IMR-90 (cell line): ENCODE data around the gene CERS1. TPM values are rescaled to one million over a fixed set of nuclear protein-coding genes. Genes with fewer than 3 reads are reported as not detected.

Experiments used
- ATAC-seq: fragments of 200-7000 bp; cut with Tn5 transposase; 2 replicates; pipeline ENCODE4 v1.9.1; 2020; ENCODE audit warnings: low read depth, mild to moderate bottlenecking, moderate library complexity
- BruUV-seq: library from RNA; stranded (reverse); fragments of 400-500 nt; replicated peaks from 2 replicates; lab custom pipeline; 2021; lab: Mats Ljungman, UMichigan
- CTCF ChIA-PET: fragments of 300-600 bp; formaldehyde crosslinking; extraction: SDS; loops from one replicate; lab custom pipeline; 2021; ENCODE audit warnings: antibody characterized with exemption; lab: Yijun Ruan, JAX
- POLR2A ChIA-PET: fragments of 300-600 bp; sonication (Branson Sonifier 250); formaldehyde crosslinking; loops from one replicate; lab custom pipeline; 2022; ENCODE audit warnings: antibody characterized with exemption; ENCODE audit not compliant: unreplicated experiment; lab: Charles Lee
- DNase-seq: peaks from one replicate; pipeline ENCODE4 v3.0.0; 2013
- H2AFZ ChIP-seq: replicated peaks from 2 replicates; pipeline ENCODE3; 2013; ENCODE audit warnings: low read length, mild to moderate bottlenecking; ENCODE audit not compliant: poor library complexity
- H2AK5ac ChIP-seq: 2 replicates; pipeline ENCODE4 v1.6.1; 2013; ENCODE audit warnings: low read depth, low read length, inconsistent platforms
- H2AK9ac ChIP-seq: replicated peaks from 2 replicates; pipeline ENCODE3; 2013; ENCODE audit warnings: mild to moderate bottlenecking, low read depth, low read length, moderate library complexity; ENCODE audit not compliant: poor library complexity
- H2BK120ac ChIP-seq: 2 replicates; pipeline ENCODE4 v1.6.1; 2013; ENCODE audit warnings: low read depth, low read length, inconsistent platforms
- H2BK15ac ChIP-seq: 3 replicates; pipeline ENCODE4 v1.6.1; 2013; ENCODE audit warnings: low read depth, low read length, inconsistent platforms
- H2BK20ac ChIP-seq: 2 replicates; pipeline ENCODE4 v1.6.1; 2013; ENCODE audit warnings: low read depth, mild to moderate bottlenecking, inconsistent platforms, low read length, moderate library complexity
- H2BK5ac ChIP-seq: 2 replicates; pipeline ENCODE4 v1.6.1; 2013; ENCODE audit warnings: mild to moderate bottlenecking, low read depth, low read length, inconsistent platforms; ENCODE audit not compliant: poor library complexity, severe bottlenecking
- H3K14ac ChIP-seq: replicated peaks from 2 replicates; pipeline ENCODE4 v1.6.1; 2013; ENCODE audit warnings: low read depth, low read length, inconsistent platforms
- H3K18ac ChIP-seq: 2 replicates; pipeline ENCODE4 v1.6.1; 2013; ENCODE audit warnings: low read depth, low read length, control low read depth
- H3K23ac ChIP-seq: 2 replicates; pipeline ENCODE4 v1.6.1; 2013; ENCODE audit warnings: low read depth, low read length, inconsistent platforms
- H3K27ac ChIP-seq: 2 replicates; pipeline ENCODE4 v1.5.1; 2013; ENCODE audit warnings: mild to moderate bottlenecking, control low read depth, low read length; ENCODE audit not compliant: insufficient read depth
- H3K27me3 ChIP-seq: 2 replicates; pipeline ENCODE4 v1.6.1; 2013; ENCODE audit warnings: low read length; ENCODE audit not compliant: control insufficient read depth, insufficient read depth
- H3K36me3 ChIP-seq: 2 replicates; pipeline ENCODE4 v1.6.1; 2013; ENCODE audit warnings: low read length, mixed read lengths; ENCODE audit not compliant: control insufficient read depth, insufficient read depth
- H3K4ac ChIP-seq: 2 replicates; pipeline ENCODE4 v1.6.1; 2013; ENCODE audit warnings: low read depth, low read length, inconsistent platforms
- H3K4me1 ChIP-seq: 2 replicates; pipeline ENCODE4 v1.6.1; 2013; ENCODE audit warnings: low read length, mixed read lengths; ENCODE audit not compliant: control insufficient read depth, insufficient read depth
- H3K4me2 ChIP-seq: 2 replicates; pipeline ENCODE4 v1.6.1; 2013; ENCODE audit warnings: low read depth, mild to moderate bottlenecking, control low read depth, low read length, moderate library complexity
- H3K4me3 ChIP-seq: 2 replicates; pipeline ENCODE4 v1.5.1; 2013; ENCODE audit warnings: low read depth, mild to moderate bottlenecking, control low read depth, low read length, moderate library complexity; ENCODE audit not compliant: insufficient read depth
- H3K56ac ChIP-seq: 2 replicates; pipeline ENCODE4 v1.6.1; 2013; ENCODE audit warnings: low read length, inconsistent platforms; ENCODE audit not compliant: insufficient read depth; ENCODE audit errors: extremely low read depth
- H3K79me1 ChIP-seq, 2 experiments: 2 replicates each; pipeline ENCODE4 v1.6.1; 2013; ENCODE audit warnings: low read length in 2 of 2, inconsistent platforms in 1 of 2, low read depth in 1 of 2
- H3K9ac ChIP-seq: 2 replicates; pipeline ENCODE4 v1.6.1; 2013; ENCODE audit warnings: low read depth, low read length, control low read depth
- H3K9me1 ChIP-seq: 2 replicates; pipeline ENCODE4 v1.6.1; 2013; ENCODE audit warnings: low read length, inconsistent platforms; ENCODE audit not compliant: insufficient read depth
- H3K9me3 ChIP-seq: 2 replicates; pipeline ENCODE4 v1.6.1; 2013; ENCODE audit warnings: low read length; ENCODE audit not compliant: control insufficient read depth, insufficient read depth
- H4K20me1 ChIP-seq: 2 replicates; pipeline ENCODE4 v1.6.1; 2013; ENCODE audit warnings: low read length, inconsistent platforms; ENCODE audit not compliant: insufficient read depth
- H4K5ac ChIP-seq: 2 replicates; pipeline ENCODE4 v1.6.1; 2013; ENCODE audit warnings: mild to moderate bottlenecking, low read depth, low read length, control low read depth
- H4K8ac ChIP-seq, 2 experiments: 2 replicates each; pipeline ENCODE4 v1.6.1; 2013; ENCODE audit warnings: low read depth in 2 of 2, low read length in 2 of 2, control low read depth in 1 of 2, inconsistent platforms in 1 of 2
- H4K91ac ChIP-seq: 2 replicates; pipeline ENCODE4 v1.6.1; 2013; ENCODE audit warnings: low read depth, low read length, inconsistent platforms; ENCODE audit not compliant: insufficient read depth
- BHLHE40 ChIP-seq: fragments of 150-350 bp; IDR thresholded peaks from 2 replicates; pipeline ENCODE4 v1.6.1; 2016; ENCODE audit warnings: mild to moderate bottlenecking, low read depth, low read length
- CHD1 ChIP-seq: IDR thresholded peaks from 2 replicates; pipeline ENCODE4 v1.6.1; 2012; ENCODE audit warnings: low read depth, low read length, improper control_type of control experiment
- MAFK ChIP-seq: IDR thresholded peaks from 2 replicates; pipeline ENCODE4 v1.6.1; 2012; ENCODE audit warnings: low read depth, low read length, improper control_type of control experiment
- MAZ ChIP-seq: IDR thresholded peaks from 2 replicates; pipeline ENCODE4 v1.6.1; 2012; ENCODE audit warnings: low read depth, mild to moderate bottlenecking, low read length, improper control_type of control experiment, moderate library complexity, borderline replicate concordance
- MXI1 ChIP-seq: IDR thresholded peaks from 2 replicates; pipeline ENCODE4 v1.6.1; 2012; ENCODE audit warnings: low read depth, mild to moderate bottlenecking, low read length, moderate library complexity, borderline replicate concordance
- NFE2L2 ChIP-seq: fragments of 150-350 bp; IDR thresholded peaks from 2 replicates; pipeline ENCODE4 v1.6.1; 2016; ENCODE audit warnings: low read depth, mild to moderate bottlenecking, low read length
- POLR2A ChIP-seq: IDR thresholded peaks from 2 replicates; pipeline ENCODE4 v1.6.1; 2012; ENCODE audit warnings: mild to moderate bottlenecking, low read depth, low read length
- RAD21 ChIP-seq: IDR thresholded peaks from 2 replicates; pipeline ENCODE4 v1.6.1; 2012; ENCODE audit warnings: low read length, improper control_type of control experiment
- RFX5 ChIP-seq: IDR thresholded peaks from 2 replicates; pipeline ENCODE4 v1.8.0; 2012; ENCODE audit warnings: low read depth, mild to moderate bottlenecking, low read length, moderate library complexity
- SMC3 ChIP-seq: fragments of 150-350 bp; IDR thresholded peaks from 2 replicates; pipeline ENCODE4 v1.6.1; 2016; ENCODE audit warnings: low read depth, mild to moderate bottlenecking, antibody characterized with exemption, low read length, moderate library complexity
- WGBS, 2 experiments: methylation state at CpG; one replicate each; pipeline versions ENCODE4 v1.1.5 to v1.1.7; 2013; ENCODE audit warnings: missing lambda C conversion rate in 2 of 2; ENCODE audit not compliant: insufficient read length in 1 of 2; ENCODE audit errors: extremely low coverage in 2 of 2; 5-methylcytosine and 5-hydroxymethylcytosine counted together
- dilution Hi-C: fragments of 300-500 bp; cut with HindIII; formaldehyde crosslinking; loops from one replicate; pipeline ENCODE4 v1.14.3; 2018; ENCODE audit warnings: low sequenced_read_pairs; ENCODE audit not compliant: unreplicated experiment
- in situ Hi-C: fragments of 300-500 bp; cut with MboI; formaldehyde crosslinking; loops from 3 replicates; pipeline ENCODE4 v1.14.3; 2019; ENCODE audit warnings: low sequenced_read_pairs, inconsistent platforms, mixed read lengths
- intact Hi-C: fragments of 100-400 bp; cut with micrococcal nuclease; formaldehyde crosslinking; loops from 2 replicates; pipeline ENCODE4 v1.10.0; 2022
- polyA plus RNA-seq, 3 experiments: library from polyadenylated mRNA; depleted of rRNA; stranded (reverse); fragments of >200 nt; gene quantifications; 2 replicates each; pipeline ENCODE4 v1.2.3, GENCODE V29; 2012; ENCODE audit warnings: low replicate concordance in 1 of 3
- total RNA-seq: library from RNA; depleted of rRNA; stranded (reverse); fragments of >200 nt; gene quantifications from 2 replicates; pipeline ENCODE4 v1.2.3, GENCODE V29; 2012
- TF ChIP-seq, protein P1 (sequence below): fragments of 150-350 bp; IDR thresholded peaks from 2 replicates; pipeline ENCODE4 v1.6.1; 2017; ENCODE audit warnings: mild to moderate bottlenecking, antibody characterized with exemption, low read length, low read depth
- TF ChIP-seq, protein P2 (sequence below): fragments of 150-350 bp; IDR thresholded peaks from 2 replicates; pipeline ENCODE4 v1.6.1; 2016; ENCODE audit warnings: low read depth, mild to moderate bottlenecking, low read length, moderate library complexity, borderline replicate concordance
- TF ChIP-seq, protein P3 (sequence below): conservative IDR thresholded peaks from 2 replicates; pipeline ENCODE4 v1.5.1; 2012; ENCODE audit warnings: mild to moderate bottlenecking, low read depth, low read length, improper control_type of control experiment

CERS1 gene
- total and polyA plus RNA-seq, 2 of the 4 experiments (the other 2 are of a cell fraction), result 0.90 to 4.3 TPM

DNA sequence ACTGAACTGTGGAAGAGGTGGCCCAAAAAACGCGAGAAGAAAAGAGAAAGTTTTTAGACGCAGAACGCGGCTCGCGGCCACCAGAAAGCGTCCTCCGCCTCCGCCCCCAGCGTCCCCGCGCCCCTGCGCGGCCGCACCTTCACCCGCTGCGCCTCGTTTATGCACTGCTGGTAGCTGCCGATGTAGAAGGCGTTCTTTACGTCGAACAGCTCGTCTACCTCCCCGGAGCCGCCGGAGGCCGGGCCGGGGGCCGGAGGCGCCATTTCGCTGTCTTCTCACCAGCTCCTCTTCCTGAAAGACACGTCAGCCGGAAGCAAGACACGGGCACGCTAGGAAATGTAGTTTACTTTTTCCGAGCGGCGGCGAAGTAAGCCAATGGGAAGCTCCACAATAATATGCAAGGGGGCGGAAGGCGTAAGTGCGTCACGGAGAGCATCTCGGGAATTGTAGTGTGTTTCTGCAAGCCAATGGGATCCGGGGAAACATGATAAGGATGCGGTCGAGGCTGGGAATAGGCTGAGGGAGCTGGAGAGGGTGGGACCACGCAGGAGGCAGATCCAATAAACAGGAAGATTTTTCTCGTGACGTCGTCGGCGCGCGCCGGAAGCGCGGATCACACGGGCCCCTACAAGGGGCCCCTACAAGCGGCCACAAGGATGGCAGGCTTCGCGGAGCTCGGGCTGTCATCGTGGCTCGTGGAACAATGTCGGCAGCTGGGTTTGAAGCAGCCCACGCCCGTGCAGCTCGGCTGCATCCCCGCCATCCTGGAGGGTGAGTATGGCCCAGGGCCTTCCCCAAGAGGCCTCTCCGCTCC, 23.3 kb upstream of the CERS1 start, which contains the start of the genes COPE and DDX49:
COPE (minus strand) TSS at position 302 of the 814 bp plus-strand sequence; CDS start at position 263, 39 bp downstream.
DDX49 (plus strand) TSS at position 630 of the 814 bp plus-strand sequence; CDS start at position 657, 27 bp downstream.
- ChIA-PET CTCF (interaction anchor here (0.6 kb wide), 3 partner anchors 16 to 462 kb away, joined by 3 to 4 read pairs (median 4); no protein-coding TSS in a partner anchor), POLR2A (interaction anchor here (1.0 kb wide), 1 partner anchor 21 kb away, joined by 3 read pairs; no protein-coding TSS in a partner anchor)
- Histone ChIP-seq H3K4ac (peak within 1 kb of the TSS; percentile 92), H3K56ac (peak within 1 kb of the TSS; percentile 91), H3K23ac (peak within 1 kb of the TSS; percentile 91), H3K36me3 (peaks cover 30% of the 10 kb centered on the region), H2BK120ac (no peak within 1 kb of the TSS), H3K9ac (peak within 1 kb of the TSS; percentile 83), H4K91ac (peak within 1 kb of the TSS; percentile 79), H4K20me1 (peaks cover 26% of the 10 kb centered on the region), H3K9me1 (peaks cover 7% of the 10 kb centered on the region), H3K9me3 (no peaks in the 10 kb centered on the region), H2AFZ (peak within 1 kb of the TSS; percentile 97), H3K27ac (peak within 1 kb of the TSS; percentile 83), H4K5ac (peak within 1 kb of the TSS; percentile 65), H3K4me1 (peaks cover 5% of the 10 kb centered on the region), H4K8ac (peak within 1 kb of the TSS; percentile 73 to 94), H3K14ac (peak within 1 kb of the TSS; percentile 92), H2AK5ac (peak within 1 kb of the TSS; percentile 94), H3K4me2 (peak within 1 kb of the TSS; percentile 84), H2BK15ac (no peak within 1 kb of the TSS; the same call in 2 of the 3 replicates), H2AK9ac (peak within 1 kb of the TSS; percentile 96), H2BK20ac (no peak within 1 kb of the TSS), H3K79me1 (peaks cover 29 to 58% of the 10 kb centered on the region in 2 experiments), H3K27me3 (no peaks in the 10 kb centered on the region), H3K18ac (no peak within 1 kb of the TSS; the same call in 1 of the 2 replicates), H2BK5ac (peak within 1 kb of the TSS; percentile 79), H3K4me3 (peak within 1 kb of the TSS; percentile 72)
- WGBS, 2 experiments, result 0% methylated on average over 30 of the region's 72 CpGs; no CpG with 5 or more reads in 1 of the 2 experiments
- dilution Hi-C loops, result no loop called here
- BruUV-seq, result no TSS peak
- in situ Hi-C loops, result no loop called here
- intact Hi-C loops, result loop anchor here (2.0 to 5.0 kb wide), 2 partner anchors 68 to 332 kb away; partner anchors contain the start of gene REX1BD
- DNase-seq, result peak; percentile 100
- ATAC-seq, result peak; percentile 98
- TF ChIP-seq BHLHE40 (no peak; the same call in 1 of the 2 replicates), CHD1 (0 out of 2 replicates have a peak, but pooled peaks have one; percentile 86), RFX5 (no peak), MXI1 (peak; percentile 99), SMC3 (no peak), POLR2A (peak; percentile 96), MAFK (peak; percentile 21; the same call in 1 of the 2 replicates), RAD21 (no peak), NFE2L2 (peak; percentile 14; the same call in 1 of the 2 replicates), MAZ (peak; percentile 42; the same call in 1 of the 2 replicates)
- TF ChIP-seq, protein P1, sequence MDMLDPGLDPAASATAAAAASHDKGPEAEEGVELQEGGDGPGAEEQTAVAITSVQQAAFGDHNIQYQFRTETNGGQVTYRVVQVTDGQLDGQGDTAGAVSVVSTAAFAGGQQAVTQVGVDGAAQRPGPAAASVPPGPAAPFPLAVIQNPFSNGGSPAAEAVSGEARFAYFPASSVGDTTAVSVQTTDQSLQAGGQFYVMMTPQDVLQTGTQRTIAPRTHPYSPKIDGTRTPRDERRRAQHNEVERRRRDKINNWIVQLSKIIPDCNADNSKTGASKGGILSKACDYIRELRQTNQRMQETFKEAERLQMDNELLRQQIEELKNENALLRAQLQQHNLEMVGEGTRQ, result peak; percentile 53
- TF ChIP-seq, protein P2, sequence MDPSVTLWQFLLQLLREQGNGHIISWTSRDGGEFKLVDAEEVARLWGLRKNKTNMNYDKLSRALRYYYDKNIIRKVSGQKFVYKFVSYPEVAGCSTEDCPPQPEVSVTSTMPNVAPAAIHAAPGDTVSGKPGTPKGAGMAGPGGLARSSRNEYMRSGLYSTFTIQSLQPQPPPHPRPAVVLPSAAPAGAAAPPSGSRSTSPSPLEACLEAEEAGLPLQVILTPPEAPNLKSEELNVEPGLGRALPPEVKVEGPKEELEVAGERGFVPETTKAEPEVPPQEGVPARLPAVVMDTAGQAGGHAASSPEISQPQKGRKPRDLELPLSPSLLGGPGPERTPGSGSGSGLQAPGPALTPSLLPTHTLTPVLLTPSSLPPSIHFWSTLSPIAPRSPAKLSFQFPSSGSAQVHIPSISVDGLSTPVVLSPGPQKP, result no peak
- TF ChIP-seq, protein P3, sequence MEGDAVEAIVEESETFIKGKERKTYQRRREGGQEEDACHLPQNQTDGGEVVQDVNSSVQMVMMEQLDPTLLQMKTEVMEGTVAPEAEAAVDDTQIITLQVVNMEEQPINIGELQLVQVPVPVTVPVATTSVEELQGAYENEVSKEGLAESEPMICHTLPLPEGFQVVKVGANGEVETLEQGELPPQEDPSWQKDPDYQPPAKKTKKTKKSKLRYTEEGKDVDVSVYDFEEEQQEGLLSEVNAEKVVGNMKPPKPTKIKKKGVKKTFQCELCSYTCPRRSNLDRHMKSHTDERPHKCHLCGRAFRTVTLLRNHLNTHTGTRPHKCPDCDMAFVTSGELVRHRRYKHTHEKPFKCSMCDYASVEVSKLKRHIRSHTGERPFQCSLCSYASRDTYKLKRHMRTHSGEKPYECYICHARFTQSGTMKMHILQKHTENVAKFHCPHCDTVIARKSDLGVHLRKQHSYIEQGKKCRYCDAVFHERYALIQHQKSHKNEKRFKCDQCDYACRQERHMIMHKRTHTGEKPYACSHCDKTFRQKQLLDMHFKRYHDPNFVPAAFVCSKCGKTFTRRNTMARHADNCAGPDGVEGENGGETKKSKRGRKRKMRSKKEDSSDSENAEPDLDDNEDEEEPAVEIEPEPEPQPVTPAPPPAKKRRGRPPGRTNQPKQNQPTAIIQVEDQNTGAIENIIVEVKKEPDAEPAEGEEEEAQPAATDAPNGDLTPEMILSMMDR, result no peak
